Activated naive CD8-positive, alpha-beta T cell treated with anti-CD3 and anti-CD28 coated beads for 36 hours (primary cell): ENCODE measurements around the gene AGBL1. TPM values are rescaled to one million over a fixed set of nuclear protein-coding genes. Genes with fewer than 3 reads are reported as not detected.

ENCODE experiments used
- DNase-seq: peaks from one replicate; pipeline ENCODE4 v3.0.0; 2021
- H3K27ac Mint-ChIP-seq: one replicate; pipeline ENCODE4 v1.8.0; 2022; ENCODE audit warnings: mild to moderate bottlenecking, moderate library complexity, mixed read lengths
- H3K27me3 Mint-ChIP-seq: one replicate; pipeline ENCODE4 v1.8.0; 2022; ENCODE audit warnings: mild to moderate bottlenecking, mixed read lengths
- H3K36me3 Mint-ChIP-seq: one replicate; pipeline ENCODE4 v1.8.0; 2021; ENCODE audit warnings: mild to moderate bottlenecking, mixed read lengths
- H3K4me1 Mint-ChIP-seq: one replicate; pipeline ENCODE4 v1.8.0; 2021; ENCODE audit warnings: mixed read lengths
- H3K4me3 Mint-ChIP-seq: one replicate; pipeline ENCODE4 v1.8.0; 2022; ENCODE audit warnings: mild to moderate bottlenecking, moderate library complexity, mixed read lengths
- H3K9me3 Mint-ChIP-seq: one replicate; pipeline ENCODE4 v1.8.0; 2022; ENCODE audit warnings: mixed read lengths
- total RNA-seq, 2 experiments: library from RNA; stranded (reverse); gene quantifications; one replicate each; pipeline ENCODE4 v1.2.3, GENCODE V29; 2021

The AGBL1 gene
- total RNA-seq, 2 experiments from 2014 or later: not detected

DNA sequence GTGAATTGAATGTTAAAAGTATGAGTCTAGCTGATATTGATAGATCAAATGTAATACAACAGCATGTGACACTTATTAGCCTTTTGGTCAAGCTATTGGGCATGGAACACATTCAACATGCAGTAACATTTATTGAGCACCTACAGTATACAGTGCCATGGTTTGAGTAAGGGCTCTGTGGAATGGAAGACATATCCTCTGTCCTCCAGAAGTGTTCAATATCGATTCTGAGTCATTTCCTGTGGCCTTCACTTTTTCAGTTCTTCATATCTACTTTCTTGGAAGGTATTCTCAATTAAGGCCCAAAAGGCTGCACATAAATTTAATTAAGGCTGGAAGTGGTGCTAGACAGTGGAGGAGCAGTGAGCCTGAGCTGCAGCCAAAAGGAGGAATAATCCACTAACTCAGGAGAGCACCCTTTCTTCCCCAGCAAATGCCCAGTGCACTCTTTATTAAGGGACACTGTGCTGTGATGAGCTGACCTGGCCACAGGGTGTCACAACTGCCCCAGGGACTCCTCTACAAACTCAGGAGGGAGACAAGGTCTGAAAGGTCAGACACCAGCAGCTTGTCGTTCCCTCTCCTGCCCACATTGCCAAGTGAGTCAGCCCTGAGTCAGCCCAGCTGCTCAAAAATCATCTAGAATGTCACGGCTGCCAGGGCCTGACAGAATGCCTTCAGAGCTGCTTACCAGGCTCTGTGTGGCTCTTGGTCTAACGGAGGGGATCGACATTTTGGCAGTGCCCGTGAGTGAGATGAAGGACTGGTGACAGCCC is 544.8 kb downstream of the AGBL1 start:
- H3K27ac Mint-ChIP-seq: peak overlapping the region; percentile 71
- H3K4me1 Mint-ChIP-seq: peaks cover 31% of the 10 kb centered on the region
- H3K4me3 Mint-ChIP-seq: peak overlapping the region; percentile 29
- peak; percentile 73 for DNase-seq
- H3K36me3 Mint-ChIP-seq: no peaks in the 10 kb centered on the region
- no peaks in the 10 kb centered on the region for H3K9me3 Mint-ChIP-seq
- H3K27me3 Mint-ChIP-seq: peaks cover 6% of the 10 kb centered on the region

DNA sequence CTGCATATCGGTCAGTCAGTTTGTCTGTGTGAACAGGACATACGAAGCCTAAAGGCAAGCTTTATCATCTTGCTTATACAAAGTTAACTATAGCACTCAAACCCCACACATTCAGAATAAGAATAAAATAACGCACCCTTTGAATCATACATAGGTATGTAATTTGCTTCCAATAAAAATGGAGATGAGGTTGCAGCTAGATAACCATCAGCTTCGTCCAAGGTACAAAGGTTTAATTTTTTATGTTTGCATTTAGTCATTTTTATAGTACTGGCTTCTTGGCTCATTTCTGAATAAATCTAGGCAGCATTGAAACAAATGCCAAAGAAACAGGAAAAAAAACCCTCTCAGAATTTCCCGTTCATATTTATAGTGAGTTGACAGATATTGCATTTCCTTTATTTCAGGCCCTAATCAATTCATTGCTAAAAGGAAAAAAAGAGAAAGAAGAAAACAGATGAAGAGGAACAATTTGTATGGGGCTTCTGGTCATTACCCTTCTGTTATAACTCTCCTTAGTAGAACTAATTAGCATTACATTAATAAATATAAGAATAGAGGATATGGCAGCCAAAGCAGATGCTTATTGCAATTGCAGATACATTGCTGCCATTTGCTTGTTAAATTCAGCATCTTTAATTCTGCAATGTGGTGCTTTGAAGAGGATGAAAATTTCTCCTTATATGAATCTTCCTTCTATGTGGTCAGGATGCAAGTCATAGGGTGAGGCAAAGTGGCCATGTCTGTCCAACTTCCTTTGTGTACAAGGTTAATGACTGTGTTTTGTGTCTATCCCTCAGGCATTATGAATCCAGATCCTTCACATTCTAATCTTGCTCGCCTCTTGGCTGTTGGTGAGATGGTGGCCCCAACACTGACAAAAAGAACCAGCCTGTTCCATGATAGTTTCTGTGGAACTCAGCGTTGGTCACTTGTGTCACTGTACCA is 550.0 kb downstream of the AGBL1 start:
- no peaks in the 10 kb centered on the region for H3K9me3 Mint-ChIP-seq
- H3K27ac Mint-ChIP-seq: no peak overlapping the region
- no peak for DNase-seq
- H3K27me3 Mint-ChIP-seq: peaks cover 2% of the 10 kb centered on the region
- no peak overlapping the region for H3K4me3 Mint-ChIP-seq
- peaks cover 8% of the 10 kb centered on the region for H3K4me1 Mint-ChIP-seq
- H3K36me3 Mint-ChIP-seq: no peaks in the 10 kb centered on the region

DNA sequence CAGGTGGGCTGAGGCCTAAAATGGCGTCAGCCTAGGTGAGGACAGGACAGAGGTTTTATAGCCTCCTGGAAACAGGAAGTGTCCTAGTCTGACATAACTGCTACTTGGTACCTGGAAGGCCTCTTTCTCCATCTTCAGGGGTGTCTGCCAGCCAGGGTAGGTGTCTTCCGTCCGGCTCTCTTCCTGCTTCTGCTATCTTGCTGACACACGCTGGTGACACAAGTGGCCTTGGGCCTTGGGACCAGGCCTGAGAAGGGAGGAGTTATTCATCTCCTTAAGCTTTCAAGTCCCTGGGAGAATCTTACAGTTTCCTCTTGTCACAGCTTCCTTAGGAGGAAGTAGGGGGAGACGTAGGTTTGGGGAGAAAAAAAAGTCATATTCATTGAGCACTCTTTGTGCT is 551.3 kb downstream of the AGBL1 start:
- peaks cover 3% of the 10 kb centered on the region for H3K9me3 Mint-ChIP-seq
- no peak overlapping the region for H3K27ac Mint-ChIP-seq
- H3K4me3 Mint-ChIP-seq: no peak overlapping the region
- no peaks in the 10 kb centered on the region for H3K4me1 Mint-ChIP-seq
- no peak for DNase-seq
- H3K36me3 Mint-ChIP-seq: no peaks in the 10 kb centered on the region
- no peaks in the 10 kb centered on the region for H3K27me3 Mint-ChIP-seq

DNA sequence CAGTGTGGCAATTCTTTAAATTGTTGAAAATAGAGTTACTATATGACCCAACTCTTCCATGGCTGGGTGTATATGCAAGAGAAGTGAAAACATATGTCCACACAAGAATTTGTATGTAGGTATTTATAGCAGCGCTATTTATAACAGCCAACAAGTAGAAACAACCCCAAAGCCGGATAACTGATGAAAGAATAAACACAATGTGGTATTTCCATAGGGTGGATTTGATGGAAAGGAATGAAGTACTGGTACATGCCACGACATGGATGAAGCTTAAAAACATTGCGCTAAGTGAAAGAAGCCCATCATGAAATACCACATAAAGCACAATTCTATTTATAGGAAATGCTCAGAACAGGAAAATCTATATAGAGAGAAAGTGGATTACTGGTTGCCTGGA is 554.5 kb downstream of the AGBL1 start:
- no peak for DNase-seq
- H3K36me3 Mint-ChIP-seq: no peaks in the 10 kb centered on the region
- no peaks in the 10 kb centered on the region for H3K27me3 Mint-ChIP-seq
- H3K27ac Mint-ChIP-seq: no peak overlapping the region
- H3K4me3 Mint-ChIP-seq: no peak overlapping the region
- H3K9me3 Mint-ChIP-seq: peaks cover 3% of the 10 kb centered on the region
- no peaks in the 10 kb centered on the region for H3K4me1 Mint-ChIP-seq

DNA sequence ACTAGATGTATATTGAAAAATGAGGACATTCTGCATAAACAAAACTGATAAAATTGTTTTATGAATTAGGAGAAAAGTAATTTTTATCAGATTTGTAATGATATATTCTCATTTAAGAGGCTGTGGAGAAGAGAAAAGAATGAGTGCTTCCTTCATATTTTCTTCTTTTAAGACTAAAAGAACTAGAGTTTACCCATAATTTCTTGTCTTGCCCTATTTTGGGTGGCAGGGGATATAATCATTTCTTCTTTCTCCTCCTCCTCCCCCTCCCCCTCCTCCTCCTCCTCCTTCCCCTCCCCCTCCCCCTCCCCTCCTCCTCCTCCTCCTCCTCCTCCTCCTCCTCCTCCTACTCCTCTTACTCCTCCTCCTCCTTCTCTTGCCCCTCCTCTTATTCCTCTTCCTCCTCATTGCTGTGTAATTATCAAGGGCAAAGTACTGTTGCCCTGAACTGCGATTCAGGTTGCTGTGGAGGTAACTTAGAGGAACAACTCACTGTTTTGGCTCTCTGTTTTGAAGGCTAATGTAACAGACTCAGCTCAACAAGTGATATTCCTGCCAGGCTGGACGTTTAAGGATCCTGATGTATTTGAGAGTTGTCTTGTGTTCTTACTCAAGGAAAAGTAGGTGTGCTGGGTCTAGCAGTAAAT is 555.4 kb downstream of the AGBL1 start:
- Mint-ChIP-seq H3K36me3 (no peaks in the 10 kb centered on the region), H3K4me3 (no peak overlapping the region), H3K27me3 (no peaks in the 10 kb centered on the region), H3K27ac (no peak overlapping the region), H3K9me3 (peaks cover 3% of the 10 kb centered on the region), H3K4me1 (no peaks in the 10 kb centered on the region)
- no peak for DNase-seq

DNA sequence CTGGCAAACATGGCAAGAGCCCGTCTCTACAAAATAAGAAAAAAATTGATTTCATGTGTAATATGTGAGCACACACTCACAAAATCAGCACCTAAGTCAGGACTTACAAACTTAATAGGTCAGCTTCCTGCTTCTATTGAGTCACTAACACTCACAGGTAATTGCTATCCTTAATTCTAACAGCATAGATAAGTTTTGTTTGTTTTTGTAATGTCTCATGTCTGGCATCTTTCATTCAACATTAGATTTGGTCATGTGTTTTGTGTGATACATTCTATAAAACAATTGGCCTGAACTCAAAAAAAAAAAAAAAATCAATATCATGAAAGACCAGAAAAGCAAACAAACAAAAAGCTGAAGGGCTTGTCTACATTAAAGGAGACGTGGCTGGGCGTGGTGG is 564.7 kb downstream of the AGBL1 start:
- no peaks in the 10 kb centered on the region for H3K9me3 Mint-ChIP-seq
- H3K4me3 Mint-ChIP-seq: no peak overlapping the region
- no peaks in the 10 kb centered on the region for H3K4me1 Mint-ChIP-seq
- H3K27me3 Mint-ChIP-seq: no peaks in the 10 kb centered on the region
- H3K36me3 Mint-ChIP-seq: no peaks in the 10 kb centered on the region
- no peak for DNase-seq
- H3K27ac Mint-ChIP-seq: no peak overlapping the region

DNA sequence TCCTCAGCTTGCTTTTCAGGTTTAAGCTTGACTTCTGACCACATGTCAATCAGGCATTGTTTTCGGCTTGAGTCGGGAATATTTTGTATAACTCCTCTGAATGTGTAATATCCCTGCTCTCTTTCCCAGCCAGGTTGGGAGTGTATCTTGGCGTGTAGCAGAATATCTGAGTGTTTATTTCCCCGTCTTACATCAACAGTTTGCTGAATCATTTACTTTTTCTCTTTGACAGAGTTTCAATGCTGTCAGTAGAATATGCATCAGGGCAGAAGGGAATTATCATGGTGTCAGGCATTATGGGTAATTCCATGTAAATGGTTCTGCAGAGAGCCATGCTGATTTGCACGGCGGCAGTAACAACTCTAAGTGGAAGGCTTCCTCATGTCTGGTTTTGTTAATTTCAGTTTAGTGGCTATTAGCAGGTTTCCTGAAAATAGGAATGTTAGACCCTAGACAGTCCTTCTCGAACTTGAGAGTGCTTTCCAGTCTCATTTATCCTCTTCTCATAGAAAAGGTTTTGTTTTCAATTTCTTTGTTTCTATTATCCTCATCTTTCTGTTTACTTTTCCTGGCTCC is 566.3 kb downstream of the AGBL1 start:
- peaks cover 4% of the 10 kb centered on the region for H3K36me3 Mint-ChIP-seq
- no peaks in the 10 kb centered on the region for H3K27me3 Mint-ChIP-seq
- H3K4me1 Mint-ChIP-seq: peaks cover 12% of the 10 kb centered on the region
- no peak overlapping the region for H3K4me3 Mint-ChIP-seq
- no peak overlapping the region for H3K27ac Mint-ChIP-seq
- H3K9me3 Mint-ChIP-seq: peaks cover 1% of the 10 kb centered on the region
- no peak for DNase-seq

DNA sequence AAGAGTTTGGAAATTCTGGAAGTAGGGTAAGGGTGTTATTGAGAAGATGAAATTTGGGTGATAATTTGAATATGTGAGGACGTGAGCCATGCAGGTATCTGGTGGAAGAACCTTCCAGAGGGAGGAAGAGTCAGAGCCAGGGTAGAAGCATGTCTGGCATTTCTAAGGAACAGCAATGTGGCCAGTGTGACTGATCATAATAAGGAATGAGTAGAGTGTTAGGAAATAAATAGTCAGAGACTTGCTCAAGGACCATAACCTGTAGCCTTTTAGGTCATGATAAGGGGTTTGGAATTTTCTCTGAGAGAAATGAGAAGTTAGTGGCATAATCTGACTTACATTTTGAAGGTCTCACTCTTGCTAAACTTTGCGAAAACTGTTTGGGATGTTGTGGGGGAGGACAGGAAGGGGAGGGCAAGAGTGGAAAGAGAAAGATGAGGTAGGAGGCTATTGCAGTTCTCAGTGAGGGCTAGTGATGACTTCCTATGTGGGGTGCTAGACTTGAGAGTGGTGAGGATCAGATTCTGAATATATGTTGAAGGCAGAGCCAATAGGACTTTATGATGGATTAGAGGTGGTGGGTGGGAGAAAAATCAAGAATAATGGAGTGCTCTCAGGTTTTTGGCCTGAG is 568.3 kb downstream of the AGBL1 start:
- Mint-ChIP-seq H3K27me3 (no peaks in the 10 kb centered on the region), H3K4me1 (peaks cover 27% of the 10 kb centered on the region), H3K4me3 (no peak overlapping the region), H3K9me3 (peaks cover 1% of the 10 kb centered on the region), H3K27ac (no peak overlapping the region), H3K36me3 (peaks cover 4% of the 10 kb centered on the region)
- DNase-seq: no peak

DNA sequence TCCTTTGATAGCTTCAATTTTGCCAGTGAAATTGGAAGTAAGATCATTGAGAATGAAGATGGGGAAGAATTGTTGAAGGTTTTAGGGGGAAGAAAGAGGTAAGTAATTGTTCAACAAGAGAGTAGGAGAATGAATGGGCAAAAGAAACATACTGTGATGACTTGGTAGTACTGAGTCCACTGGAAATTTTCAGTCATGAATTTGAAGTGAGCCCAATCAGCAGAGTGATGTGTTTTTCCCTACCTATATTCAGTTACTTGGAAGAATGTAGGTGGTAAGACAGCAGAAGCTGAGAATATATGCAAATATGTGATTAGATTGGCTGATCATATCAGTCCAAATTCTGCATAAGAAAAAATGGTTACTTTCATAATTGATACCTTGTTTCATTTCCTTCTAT is 569.6 kb downstream of the AGBL1 start:
- H3K27ac Mint-ChIP-seq: no peak overlapping the region
- DNase-seq: no peak
- no peaks in the 10 kb centered on the region for H3K27me3 Mint-ChIP-seq
- H3K4me1 Mint-ChIP-seq: peaks cover 40% of the 10 kb centered on the region
- no peak overlapping the region for H3K4me3 Mint-ChIP-seq
- peaks cover 1% of the 10 kb centered on the region for H3K9me3 Mint-ChIP-seq
- peaks cover 4% of the 10 kb centered on the region for H3K36me3 Mint-ChIP-seq

DNA sequence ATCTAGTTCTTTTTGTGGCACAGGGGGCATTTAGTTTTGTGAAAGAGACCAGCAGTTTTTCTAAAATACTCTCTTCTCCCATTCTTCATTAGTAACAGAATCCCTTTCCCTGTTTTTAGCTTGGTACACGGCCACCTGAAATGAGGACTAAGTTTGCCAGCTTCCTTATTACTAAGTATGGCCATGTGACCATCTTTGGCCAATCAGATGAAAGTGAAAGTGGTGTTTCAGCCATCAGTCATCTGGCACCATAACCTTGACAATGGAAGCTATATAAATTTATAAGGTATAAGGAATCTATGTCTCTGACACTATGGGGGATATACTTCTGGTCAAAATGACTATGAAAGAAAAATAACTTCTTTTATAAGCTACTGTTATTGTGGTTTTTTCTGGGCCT is 570.4 kb downstream of the AGBL1 start:
- DNase-seq: no peak
- peak overlapping the region; percentile 26 for H3K27ac Mint-ChIP-seq
- peaks cover 4% of the 10 kb centered on the region for H3K36me3 Mint-ChIP-seq
- no peak overlapping the region for H3K4me3 Mint-ChIP-seq
- peaks cover 44% of the 10 kb centered on the region for H3K4me1 Mint-ChIP-seq
- peaks cover 1% of the 10 kb centered on the region for H3K9me3 Mint-ChIP-seq
- H3K27me3 Mint-ChIP-seq: no peaks in the 10 kb centered on the region

DNA sequence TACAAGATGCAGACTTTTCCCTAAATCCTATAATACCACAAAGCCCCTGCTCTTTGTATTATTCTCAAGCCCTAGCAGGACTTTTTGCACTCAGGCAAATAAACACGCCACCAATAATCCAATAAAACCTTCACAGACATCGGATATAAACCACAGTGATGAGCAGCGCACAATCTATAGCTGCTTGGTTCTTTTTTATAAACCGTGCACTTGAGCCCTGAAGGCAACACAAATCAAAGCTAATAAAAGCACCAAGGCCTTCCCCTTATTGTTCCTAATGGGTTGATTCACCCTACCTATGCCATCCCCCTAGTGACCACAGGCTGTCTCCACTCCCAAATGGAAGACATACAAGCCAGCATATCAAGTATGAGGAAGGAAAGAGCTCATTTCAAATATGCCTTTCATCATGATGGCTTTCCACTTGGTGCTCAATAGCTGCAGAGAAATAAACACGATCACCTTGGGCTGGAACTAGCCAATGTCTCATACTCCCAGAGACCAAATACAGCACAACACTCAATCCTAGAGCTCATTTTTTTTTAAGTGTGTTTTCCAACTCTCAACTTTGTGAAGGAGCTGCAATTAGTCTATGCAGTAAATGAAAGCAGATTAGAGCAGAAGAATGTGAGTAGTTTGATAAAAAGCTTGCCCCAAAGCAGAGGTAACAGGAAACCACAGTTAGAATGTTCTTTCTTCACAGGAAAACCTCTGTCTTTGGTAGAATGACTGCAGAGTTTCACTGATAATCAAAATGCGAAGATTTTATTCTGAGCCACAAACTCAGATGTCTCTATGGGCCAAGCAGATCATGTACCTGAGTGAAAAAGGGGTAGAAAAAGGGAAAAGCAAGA is 573.9 kb downstream of the AGBL1 start:
- peaks cover 2% of the 10 kb centered on the region for H3K9me3 Mint-ChIP-seq
- no peak for DNase-seq
- H3K36me3 Mint-ChIP-seq: peaks cover 4% of the 10 kb centered on the region
- peak overlapping the region; percentile 19 for H3K4me3 Mint-ChIP-seq
- peaks cover 54% of the 10 kb centered on the region for H3K4me1 Mint-ChIP-seq
- H3K27ac Mint-ChIP-seq: peak overlapping the region; percentile 65
- no peaks in the 10 kb centered on the region for H3K27me3 Mint-ChIP-seq

DNA sequence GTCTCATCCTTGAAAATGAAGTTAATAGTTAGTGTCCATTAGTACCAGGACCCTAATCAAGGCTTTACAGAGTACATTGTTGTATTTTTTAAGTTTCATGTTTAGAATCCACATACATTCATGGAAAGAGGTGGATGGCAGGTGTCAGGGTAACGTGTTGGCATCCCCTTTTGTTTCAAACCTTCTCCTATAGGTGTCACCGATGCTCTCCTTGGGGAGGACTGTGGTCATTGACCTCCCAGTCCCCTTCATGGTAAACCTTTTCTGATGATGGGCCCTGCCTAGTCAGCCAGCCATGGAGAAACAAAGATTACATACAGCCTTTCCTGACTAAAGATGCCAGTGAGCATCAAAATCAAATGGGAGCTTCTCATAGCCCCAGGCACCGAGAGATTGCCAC is 574.8 kb downstream of the AGBL1 start:
- Mint-ChIP-seq H3K27ac (no peak overlapping the region), H3K9me3 (peaks cover 2% of the 10 kb centered on the region), H3K4me3 (no peak overlapping the region), H3K36me3 (peaks cover 4% of the 10 kb centered on the region), H3K27me3 (no peaks in the 10 kb centered on the region), H3K4me1 (peaks cover 54% of the 10 kb centered on the region)
- DNase-seq: no peak

DNA sequence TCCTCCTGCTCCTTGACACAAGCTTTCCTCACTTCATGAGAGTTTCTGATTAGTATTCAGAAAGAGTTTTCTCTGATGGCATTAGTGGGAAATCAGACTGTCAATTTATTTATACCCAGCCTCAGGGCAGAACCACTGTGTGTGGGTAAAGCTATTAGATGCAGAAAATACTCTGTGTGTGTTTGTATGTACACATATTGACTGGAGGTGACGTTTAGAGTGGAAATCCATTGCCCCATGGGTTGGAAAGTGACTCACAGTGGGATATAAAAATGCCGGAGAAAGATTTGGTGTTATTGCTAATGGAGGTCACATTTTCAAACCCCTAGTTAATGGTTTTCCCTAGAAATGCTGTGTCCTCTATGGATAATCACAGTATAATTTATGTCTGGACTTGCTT is 577.6 kb downstream of the AGBL1 start:
- no peak overlapping the region for H3K27ac Mint-ChIP-seq
- H3K27me3 Mint-ChIP-seq: no peaks in the 10 kb centered on the region
- no peak overlapping the region for H3K4me3 Mint-ChIP-seq
- H3K4me1 Mint-ChIP-seq: peaks cover 31% of the 10 kb centered on the region
- DNase-seq: no peak
- no peaks in the 10 kb centered on the region for H3K36me3 Mint-ChIP-seq
- peaks cover 2% of the 10 kb centered on the region for H3K9me3 Mint-ChIP-seq
